GM19238 (cell line): ENCODE data around the gene SERPINB3.
"Not testable (repeated sequence)": the region's sequence is repeated elsewhere in the genome, so short reads cannot be mapped to it uniquely, and the experiment has no call there.

ENCODE experiments used
- DNase-seq: peaks from one replicate; pipeline ENCODE4 v3.0.0; 2011; ENCODE audit warnings: low spot score; ENCODE audit not compliant: insufficient read length

The SERPINB3 gene

DNA sequence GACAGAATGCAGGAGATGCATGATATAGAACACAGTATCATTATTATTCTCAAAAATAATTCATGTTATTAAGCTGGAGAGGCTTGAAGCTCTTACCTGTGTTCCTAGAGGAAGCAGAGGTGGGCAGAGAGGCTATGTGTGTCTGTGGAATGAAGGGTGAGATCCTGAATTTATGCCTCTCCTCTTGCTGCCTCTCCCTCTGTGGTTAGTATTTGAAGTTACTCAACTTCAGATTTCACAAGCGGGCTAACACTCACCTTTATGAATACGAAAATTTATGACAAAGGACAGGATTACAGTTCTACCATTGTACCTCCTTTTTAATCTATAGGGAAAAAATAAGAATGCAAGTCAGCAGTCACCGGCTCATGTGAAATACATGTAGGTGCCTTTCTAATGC, at the start of gene SERPINB3:
TSS of gene SERPINB3 (minus strand) at position 144 of the 400 bp plus-strand sequence. CDS start 677 bp downstream, outside the sequence.
- DNase-seq = not testable (repeated sequence)

DNA sequence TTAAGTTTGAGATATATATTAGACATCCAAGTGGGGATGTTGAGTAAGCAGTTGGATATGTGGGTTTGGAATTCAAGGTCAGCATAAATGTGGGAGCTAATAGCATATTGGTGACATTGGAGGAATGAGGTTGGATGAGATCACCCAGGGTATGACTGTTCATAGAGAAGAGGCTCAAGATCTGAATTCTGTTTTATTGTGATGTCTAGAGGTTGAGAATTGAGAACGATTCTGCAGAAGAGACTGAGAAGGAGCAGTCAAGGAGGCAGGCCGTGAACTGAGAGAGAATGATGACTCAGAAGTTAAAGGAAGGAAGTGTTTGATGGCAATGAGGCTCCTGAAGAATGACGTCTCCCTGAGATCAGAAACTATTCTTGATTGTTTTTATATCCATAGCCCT, 47.0 kb upstream of the SERPINB3 start:
- no peak for DNase-seq

DNA sequence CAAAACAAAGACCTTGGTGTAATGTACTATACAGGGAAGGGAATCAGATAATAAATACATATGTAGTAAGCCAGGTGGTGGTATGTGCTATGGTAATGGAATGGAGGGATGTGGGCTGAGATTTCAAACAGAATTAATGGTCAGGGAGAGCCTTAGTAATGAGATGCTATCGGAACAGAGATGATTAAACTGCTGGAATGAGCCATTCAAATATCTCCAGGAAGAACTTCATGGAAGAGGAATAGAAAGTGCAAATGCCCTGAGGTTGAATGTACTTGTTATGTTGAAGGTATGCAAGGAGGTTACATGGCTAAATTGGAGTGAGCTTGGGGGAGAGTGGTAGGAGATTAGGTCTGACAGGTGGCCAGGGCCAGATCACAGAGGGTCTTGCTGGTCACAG, 46.1 kb upstream of the SERPINB3 start:
- no peak for DNase-seq

DNA sequence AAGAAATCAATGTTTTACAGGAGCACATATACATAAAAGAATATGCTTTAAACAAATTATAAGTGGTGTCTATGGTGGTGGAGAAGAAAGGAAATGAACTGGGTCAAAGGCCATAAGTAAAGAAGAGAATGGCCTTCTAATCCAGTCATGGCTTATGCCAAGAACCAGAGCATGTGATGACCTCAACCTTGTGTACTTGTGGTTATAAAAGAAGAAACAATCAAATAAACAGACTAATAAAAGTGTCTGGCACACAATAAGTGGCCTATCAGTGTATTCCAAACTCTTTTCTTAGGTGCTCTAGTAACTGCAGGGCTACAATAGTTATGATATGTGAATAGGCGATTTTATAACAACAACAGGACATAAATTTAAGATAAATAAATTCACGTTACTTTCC, 43.7 kb upstream of the SERPINB3 start:
- DNase-seq = no peak

DNA sequence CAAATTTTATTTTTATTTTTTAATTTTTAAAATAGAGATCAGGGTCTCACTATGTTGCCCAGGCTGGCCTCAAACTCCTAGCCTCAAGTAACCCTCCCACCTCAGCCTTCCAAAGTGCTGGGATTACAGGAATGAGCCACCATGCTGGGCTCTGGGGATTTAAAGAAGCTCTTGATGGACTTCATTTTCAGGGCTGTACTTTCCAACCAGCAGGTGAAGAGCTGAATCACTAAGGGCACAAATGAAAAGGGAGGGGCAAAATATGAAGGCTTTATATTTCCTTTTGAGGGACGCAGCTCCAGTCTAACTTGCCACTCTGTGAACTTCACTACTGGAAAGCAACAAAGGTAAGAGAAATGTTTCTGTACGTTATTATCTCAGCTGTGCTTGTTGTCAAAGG, 41.0 kb upstream of the SERPINB3 start, which contains the start of gene SERPINB11:
TSS of gene SERPINB11 (plus strand) at position 301 of the 400 bp plus-strand sequence. CDS start 7,234 bp downstream, outside the sequence.
- DNase-seq = no peak

DNA sequence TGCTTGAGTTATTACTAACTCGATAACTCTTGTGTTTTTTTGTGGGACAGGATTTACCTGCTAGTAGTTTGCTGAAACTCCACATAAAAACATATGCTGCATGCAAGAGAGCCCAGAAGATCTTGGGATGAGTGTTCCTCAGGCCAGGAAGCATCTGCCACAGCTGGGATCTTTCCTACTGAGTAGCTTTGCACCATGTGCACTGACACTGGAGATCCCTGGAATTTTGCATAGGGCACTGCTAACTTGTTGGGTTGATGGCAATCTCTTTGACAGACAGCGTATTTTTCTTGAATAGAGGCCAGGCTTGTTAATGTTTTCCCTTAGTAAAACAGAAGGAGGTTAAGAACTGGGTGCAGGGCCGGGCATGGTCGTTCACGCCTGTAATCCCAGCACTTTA, 40.3 kb upstream of the SERPINB3 start:
- DNase-seq = no peak

DNA sequence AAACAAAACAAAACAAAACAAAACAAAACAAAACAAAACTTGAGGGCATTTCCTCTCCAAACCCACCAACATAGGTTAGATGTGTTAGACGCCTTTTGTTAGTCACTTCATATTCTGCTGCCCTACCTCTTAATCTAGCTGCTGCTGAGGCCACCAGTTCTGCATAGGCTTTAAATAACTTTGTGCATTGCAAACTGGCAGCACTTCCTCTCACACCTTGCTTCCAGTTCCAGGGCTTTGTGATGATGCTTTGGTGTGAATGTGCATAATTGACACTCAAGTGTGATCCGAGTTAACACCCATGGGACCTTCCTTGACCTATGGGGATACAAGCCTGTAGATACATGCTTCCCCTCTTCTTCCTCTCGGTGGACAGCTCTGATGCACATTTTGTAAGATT, 38.8 kb upstream of the SERPINB3 start:
- DNase-seq = no peak

DNA sequence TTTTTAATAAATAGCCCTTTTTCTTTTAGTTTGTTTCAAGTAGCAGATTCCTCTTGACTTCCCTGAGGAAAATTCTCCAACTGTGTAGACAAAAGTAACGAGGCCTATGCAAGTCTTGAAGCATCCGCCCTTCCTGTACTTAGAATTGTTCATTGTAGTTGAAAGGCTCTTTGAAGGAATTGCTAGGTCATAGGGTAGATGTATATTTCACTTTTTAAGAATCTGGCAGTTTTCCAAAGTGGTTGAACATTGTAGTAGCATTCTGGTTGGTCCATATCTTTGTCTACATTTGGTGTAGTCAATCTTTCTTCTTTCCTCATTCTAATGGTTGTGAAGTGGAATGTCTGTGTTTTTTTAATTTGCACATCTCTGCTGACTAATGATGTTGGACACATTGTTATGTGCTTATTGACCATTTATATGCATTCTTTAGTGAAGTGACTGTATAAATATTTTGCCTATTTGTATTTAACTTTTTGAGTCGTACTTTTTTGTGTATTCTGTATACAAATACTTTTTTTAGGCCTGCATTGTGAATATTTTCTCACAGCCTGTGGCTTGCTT, 35.5 kb upstream of the SERPINB3 start:
- DNase-seq = no peak

DNA sequence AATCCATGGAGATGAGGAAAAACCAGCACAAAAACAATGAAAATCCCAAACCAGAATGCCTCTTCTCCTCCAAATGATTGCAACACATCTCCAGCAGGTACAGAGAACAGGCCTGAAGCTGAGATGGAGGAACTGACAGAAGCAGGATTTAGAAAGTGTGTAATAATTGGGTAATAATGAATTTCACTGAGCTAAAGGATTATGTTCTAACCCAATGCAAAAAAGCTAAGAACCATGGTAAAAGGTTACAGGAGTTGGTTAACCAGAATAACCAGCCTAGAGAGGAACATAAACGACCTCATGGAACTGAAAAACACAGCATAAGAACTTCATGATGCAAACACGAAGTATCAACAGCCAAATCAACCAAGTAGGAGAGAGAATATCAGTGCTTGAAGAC, 27.4 kb upstream of the SERPINB3 start:
- no peak for DNase-seq

DNA sequence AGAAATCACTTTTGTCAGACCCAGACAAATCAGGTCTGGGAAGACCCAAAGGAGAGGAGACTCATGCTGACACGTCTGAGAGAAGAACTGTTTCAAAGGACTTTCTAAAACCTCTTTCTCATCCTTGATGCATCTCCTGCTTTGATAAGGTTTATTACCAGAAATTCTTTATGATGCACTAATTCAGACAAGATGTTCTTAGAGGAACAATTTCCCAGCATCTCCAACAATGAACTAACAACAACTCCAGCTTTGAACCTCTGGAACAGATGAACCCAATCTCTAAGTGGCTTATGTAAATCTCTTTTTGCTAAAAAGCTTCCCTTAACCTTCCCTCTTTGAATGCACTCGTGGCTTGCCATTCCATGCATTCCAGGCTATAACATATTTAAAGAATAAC, 25.2 kb upstream of the SERPINB3 start:
- no peak for DNase-seq

DNA sequence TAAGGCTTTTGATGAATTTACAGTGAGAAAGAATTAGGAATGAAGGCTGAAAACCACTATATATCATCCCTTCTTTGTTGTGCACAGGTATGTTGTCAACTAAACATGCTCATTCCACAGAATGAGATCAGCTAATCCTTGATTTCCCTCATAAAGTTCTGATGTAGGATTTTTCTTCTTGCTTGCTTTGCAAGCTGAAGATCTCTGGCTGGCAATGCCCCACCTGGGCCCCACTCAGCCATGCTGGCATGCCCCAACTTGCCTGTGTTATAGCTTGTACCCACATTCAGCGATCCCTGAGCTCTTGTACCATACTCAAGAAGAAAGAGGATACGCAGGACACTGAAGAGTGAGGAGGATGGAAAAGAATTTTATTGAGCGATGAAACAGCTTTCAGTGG, 23.0 kb upstream of the SERPINB3 start:
- no peak for DNase-seq

DNA sequence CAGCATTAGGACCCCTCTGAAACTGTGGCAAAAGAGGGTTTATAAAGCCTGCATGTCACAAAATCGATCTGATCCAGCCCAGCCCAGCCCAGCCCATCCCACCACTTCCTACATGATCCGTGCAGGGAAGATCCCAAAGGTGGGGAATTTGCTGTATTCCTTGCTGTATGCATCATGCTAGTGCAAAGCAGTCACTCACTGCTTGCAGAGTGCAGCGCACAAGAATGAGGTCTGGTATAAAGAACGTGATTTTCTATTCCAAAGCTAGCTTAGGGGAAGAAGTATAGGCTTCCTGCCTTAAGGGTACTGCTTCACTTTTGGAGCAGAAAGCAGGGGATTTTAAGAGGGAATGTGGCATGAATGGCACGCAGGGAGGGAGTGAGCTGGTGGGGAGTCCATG, 22.2 kb upstream of the SERPINB3 start:
- no peak for DNase-seq

DNA sequence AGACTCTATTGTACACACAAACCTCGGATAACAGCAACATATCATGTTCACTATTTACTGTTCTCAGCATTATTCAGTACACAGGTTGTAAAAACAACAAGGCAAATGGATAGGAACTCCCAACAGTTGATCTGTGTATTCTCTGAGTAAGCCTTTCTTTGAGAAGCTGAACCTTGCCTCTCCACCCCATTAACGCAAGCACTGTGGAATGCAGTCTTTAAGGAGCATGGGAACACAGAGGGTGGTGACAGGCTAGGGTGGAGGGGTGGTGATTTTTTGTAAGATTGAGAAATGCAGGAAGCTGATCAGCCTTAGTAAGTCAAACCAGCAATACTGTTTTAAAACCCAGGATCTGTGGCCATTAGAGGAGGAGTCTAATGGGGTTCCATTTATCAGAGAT, 21.5 kb upstream of the SERPINB3 start:
- DNase-seq = no peak

DNA sequence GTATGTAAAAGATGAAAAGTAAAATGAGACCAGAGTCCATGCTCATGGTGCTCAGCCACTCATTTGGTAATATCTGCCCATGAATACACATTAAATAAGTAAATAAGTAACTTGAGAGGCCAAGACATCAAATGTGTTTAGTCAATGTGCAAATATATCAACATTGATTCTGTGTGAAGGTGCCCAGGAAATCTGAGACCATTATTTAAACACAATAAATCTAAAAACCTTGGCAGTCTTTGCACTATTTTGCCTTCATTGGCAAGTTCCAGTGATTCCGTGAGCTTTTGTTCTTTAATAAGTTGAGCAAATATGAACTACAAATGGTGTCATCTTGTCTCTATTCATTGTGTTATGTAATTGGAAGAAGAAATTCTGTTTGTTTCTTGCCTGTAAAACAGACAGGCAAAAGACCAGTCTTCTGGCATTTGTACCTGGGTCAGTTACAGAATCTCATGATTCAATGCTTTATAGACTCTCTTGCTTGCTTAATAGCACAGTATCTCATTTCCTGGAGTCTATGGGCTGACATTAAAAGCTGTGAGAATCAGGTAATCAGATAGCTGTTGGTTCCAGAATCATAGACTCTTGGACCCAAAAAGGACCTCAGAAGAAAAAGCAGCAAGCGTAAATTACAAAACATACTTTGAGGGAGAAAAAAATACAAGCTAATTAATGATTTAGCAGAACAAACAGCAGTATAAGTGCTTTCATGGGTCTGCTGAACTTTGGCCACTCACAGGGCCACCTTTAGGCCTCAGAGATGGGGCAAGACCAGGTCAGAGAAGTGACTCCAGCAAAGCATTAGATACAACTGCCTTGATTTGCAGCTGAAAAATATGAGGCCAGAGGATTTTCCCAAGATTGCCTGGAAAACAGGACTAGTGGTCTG, 20.0 kb upstream of the SERPINB3 start:
- no peak for DNase-seq

DNA sequence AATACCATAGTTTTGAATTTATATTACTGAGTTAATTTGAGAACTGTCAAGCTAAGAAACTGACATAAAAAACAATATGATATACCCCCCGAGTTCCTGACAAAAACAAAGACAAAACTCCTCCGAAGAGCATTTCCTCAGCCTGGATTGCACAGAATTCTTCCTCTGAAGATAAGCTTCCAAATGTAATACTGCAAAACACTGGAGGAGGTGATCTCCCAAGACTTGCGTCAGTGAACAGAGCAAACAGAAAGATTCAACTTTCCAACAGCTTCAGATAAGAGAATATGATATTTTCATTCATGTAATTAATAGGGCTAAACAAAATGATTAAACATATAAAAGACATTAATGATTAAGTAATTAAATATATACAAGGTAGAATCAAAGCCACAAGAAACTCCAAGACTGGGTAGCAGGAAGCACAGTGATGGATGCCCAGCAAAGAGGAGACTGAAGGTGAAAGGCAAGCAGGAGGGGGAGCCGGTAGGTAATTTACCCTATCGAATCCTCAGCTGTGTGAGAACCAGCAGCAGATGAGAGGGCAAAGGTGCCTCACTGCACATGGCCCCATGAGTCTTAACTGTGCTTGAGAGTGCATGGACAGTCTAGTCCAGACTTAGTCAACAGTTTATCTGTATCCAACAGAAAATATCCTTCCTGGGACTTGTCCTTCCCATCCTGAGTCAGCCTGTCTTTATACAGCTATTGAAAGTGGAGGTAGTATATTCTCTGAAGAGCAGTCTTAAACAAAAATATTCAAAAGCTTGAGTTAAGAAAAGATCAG, 18.3 kb upstream of the SERPINB3 start:
- no peak for DNase-seq

DNA sequence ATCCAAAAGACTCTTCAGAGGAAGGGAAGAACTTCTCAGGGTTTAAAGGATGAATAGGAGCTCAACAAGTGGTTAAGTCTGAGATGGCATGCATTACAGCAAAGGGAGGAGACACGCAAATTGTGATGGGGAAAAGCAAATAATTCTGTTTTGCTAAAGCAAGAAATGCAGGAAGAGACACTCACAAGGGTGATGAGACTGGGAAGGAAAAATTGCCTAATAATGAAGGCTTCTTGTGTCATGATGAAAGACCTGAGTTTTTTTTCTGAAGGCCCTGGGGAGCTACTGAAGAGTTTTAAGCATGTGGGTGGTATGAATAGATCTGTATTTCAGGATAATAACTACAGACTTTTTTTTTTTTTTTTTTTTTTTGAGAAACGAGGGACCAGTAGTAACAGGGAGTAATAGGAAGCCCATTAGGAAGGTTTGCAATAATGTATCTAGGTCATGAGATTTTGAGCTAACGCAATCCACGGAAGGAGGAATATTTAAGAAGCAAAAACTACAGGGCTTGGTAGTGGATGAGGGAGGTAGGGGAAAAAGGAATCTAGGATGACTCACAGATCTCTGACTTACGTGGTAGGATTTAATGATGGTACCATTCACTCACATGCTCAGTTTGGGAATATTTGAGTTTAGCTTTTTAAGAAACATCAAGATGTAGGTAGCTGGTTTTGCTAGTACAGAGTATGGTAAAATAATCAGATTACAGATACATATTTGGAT, 16.0 kb upstream of the SERPINB3 start:
- DNase-seq = no peak

DNA sequence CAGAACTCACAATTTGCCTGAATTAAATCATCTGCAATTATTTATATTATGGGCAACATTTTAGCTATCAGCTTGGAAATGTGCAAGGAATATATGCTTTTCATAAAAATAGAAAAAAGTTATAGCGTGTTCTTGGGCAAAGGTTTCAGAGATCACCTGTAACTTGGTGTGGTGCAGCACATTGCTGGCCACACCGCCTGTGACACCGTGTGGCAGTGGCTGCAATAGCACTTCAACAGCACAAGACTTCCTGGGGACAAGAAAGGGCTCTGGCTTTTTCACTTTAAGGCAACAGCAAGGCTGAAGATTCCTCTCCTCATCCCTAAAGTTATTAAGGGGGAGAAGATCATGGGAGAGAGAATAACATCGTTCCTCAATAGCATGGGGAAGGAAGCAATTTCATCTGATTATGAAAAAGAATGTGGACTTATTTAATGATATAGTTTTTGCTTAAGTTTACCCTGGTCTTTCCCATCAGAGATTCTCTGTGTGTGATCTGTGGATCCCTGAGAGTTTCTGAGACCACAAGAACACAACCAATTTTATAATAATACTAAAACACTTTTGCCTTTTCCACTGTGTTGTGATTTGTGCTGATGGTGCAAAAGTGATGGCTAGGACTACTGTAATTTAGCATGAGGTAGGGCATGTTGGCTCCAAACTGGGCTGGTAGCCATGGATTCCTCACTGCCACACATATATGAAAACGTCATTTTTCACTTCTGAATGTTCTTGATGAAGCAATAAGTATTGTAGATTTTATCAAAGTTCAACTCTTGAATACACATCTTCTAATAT, 15.0 kb upstream of the SERPINB3 start:
- DNase-seq = peak; percentile 1

DNA sequence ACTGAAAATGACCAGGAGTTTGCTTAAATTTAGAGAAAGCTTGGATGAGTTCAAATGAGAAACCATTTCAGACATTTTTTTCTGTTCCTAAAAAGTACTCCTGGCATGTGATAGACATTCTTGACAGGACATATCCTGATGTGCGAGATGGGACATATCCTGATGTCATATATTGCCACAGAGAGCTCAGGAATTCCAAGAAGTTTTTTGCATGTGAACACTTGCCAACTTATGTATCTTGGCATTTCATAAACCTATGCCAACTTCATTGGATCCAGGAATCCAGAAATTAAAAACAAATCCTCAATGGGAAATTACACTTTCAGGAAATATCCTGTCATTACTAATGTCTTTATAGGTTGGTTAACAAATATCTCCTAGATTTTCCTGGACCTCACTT, 2.9 kb upstream of the SERPINB3 start:
- DNase-seq = no peak

DNA sequence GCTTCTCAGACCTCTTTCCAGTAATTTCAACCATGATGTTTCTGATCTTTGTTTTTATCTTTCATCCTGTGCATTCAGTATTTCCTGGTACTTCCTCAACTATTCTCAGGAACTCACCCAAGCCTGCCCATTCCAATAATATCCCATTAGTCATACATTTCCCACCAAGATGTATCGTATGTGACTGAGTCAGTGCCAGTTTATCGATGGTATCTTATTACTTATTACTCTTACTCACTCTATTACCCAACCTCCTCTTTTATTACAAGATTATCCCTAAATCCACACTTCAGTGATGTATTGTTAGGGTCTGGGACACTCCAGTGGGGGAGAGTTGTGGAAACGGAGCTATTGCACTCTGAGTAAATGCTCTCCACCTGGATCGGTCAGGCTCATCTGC, 2.8 kb downstream of the SERPINB3 start:
- not testable (repeated sequence) for DNase-seq

DNA sequence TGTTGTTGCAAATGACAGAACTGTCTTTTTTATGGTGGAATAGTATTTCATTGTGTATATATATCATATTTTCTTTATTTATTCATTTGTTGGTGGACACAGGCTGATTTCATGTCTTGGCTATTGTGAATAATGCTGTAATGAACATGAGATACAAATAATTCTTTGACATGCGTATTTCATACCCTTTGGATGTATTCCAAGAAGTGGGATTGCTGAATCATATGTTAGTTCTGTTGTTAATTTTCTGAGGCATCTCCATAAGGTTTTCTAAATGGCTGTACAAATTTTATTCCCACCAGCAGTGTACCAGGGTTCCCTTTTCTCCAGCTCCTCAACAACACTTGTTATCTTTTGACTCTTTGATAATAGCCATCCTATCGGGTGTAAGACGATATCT, 11.4 kb downstream of the SERPINB3 start:
- not testable (repeated sequence) for DNase-seq

DNA sequence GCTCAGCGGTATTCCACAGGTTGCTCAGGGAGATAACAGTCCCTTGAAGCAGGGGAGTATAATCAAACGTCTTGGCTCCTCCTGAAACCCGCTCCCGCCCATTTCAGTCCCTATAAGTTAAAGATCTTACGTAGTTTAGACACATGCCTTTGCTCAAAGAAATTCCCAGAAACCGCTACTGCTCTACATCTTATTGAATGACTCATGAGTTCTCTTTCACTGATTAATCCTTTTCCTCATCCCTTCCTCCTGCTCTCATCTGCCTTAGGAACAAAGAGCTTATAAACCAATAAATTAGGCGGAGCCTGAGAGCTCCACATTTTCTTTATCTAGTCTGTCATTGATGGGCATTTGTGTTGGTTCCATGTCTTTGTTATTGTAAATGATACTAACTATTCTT, 13.5 kb downstream of the SERPINB3 start:
- DNase-seq = no peak
